Vagina (tissue), 2 donors: ENCODE measurements around the gene CAPN15. TPM values are rescaled to one million over a fixed set of nuclear protein-coding genes. Genes with fewer than 3 reads are reported as not detected.

Source experiments
- DNase-seq, 2 donors: peaks; one replicate each; pipeline ENCODE4 v3.0.0-alpha.2; 2017; ENCODE audit errors: extremely low spot score in 2 of 2
- H3K27ac ChIP-seq: fragments of 200-600 bp; sonication (generic); one replicate; pipeline ENCODE4 v1.5.1; 2019
- H3K27me3 ChIP-seq: fragments of 200-600 bp; sonication (generic); one replicate; pipeline ENCODE4 v1.5.1; 2019
- H3K36me3 ChIP-seq, 2 donors: fragments of 200-600 bp; sonication (generic); one replicate each; pipeline ENCODE4 v1.5.1; 2017 to 2019
- H3K4me1 ChIP-seq: fragments of 200-600 bp; sonication (generic); one replicate; pipeline ENCODE4 v1.5.1; 2019
- H3K4me3 ChIP-seq, 2 donors: fragments of 200-600 bp; sonication (generic); 1 replicate in 1 of 2; 2 replicates in 1 of 2; pipeline ENCODE4 v1.5.1; 2016 to 2019
- H3K9me3 ChIP-seq: fragments of 200-600 bp; sonication (generic); one replicate; pipeline ENCODE4 v1.5.1; 2019
- CTCF ChIP-seq, 3 experiments: fragments of 450-650 bp in 2 of 3; fragments of 200-600 bp in 1 of 3; sonication (generic) in 1 of 3; IDR thresholded peaks; one replicate each; pipeline ENCODE4 v1.5.1; 2017 to 2019; ENCODE audit warnings: antibody characterized with exemption in 3 of 3, mild to moderate bottlenecking in 2 of 3, moderate library complexity in 2 of 3
- POLR2A ChIP-seq, 2 donors: fragments of 450-650 bp; IDR thresholded peaks; one replicate each; pipeline ENCODE4 v1.6.1; 2017; ENCODE audit warnings: antibody characterized with exemption in 2 of 2, mild to moderate bottlenecking in 2 of 2, moderate library complexity in 2 of 2
- POLR2AphosphoS5 ChIP-seq, 2 donors: sonication (generic); formaldehyde crosslinking; IDR thresholded peaks; one replicate each; pipeline ENCODE4 v1.9.0; 2017; ENCODE audit warnings: antibody characterized with exemption in 2 of 2, mild to moderate bottlenecking in 2 of 2, low read depth in 1 of 2; ENCODE audit not compliant: insufficient read depth in 1 of 2
- intact Hi-C: fragments of 100-400 bp; cut with DNase I; formaldehyde crosslinking; loops from one replicate; pipeline ENCODE4 v1.15.1; 2023
- total RNA-seq: library from RNA; depleted of rRNA; stranded (reverse); fragments of >200 nt; gene quantifications from one replicate; pipeline ENCODE4 v1.2.3, GENCODE V29; 2016

The CAPN15 gene
- total RNA-seq, 1 donor from 2014 or later: 38.3 TPM

- intact Hi-C loops: no loop called here
- H3K9me3 ChIP-seq: no peaks in the 10 kb centered on the region
- TF ChIP-seq CTCF (IDR thresholded peaks at IDR 0.05) (no peak), POLR2A (IDR thresholded peaks at IDR 0.05) (no peak), POLR2AphosphoS5 (IDR thresholded peaks at IDR 0.05; ENCODE audit: insufficient read depth in 1 of 2, low read depth in 1 of 2) (no peak)
- peaks cover 0 to 20% of the 10 kb centered on the region in 2 donors for H3K36me3 ChIP-seq
- H3K27me3 ChIP-seq: no peaks in the 10 kb centered on the region
- no peak for DNase-seq
- peaks cover 4% of the 10 kb centered on the region for H3K4me1 ChIP-seq
- H3K4me3 ChIP-seq: no peak overlapping the region
- no peak overlapping the region for H3K27ac ChIP-seq
Measured at GRCh38 chr16:575354-576196, 48.1 kb downstream of the CAPN15 start.

- H3K4me1 ChIP-seq: no peaks in the 10 kb centered on the region
- no peaks in the 10 kb centered on the region for H3K27me3 ChIP-seq
- intact Hi-C loops: no loop called here
- H3K27ac ChIP-seq: no peak overlapping the region
- DNase-seq: no peak
- H3K9me3 ChIP-seq: no peaks in the 10 kb centered on the region
- no peak overlapping the region for H3K4me3 ChIP-seq
- TF ChIP-seq CTCF (IDR thresholded peaks at IDR 0.05): no peak
- TF ChIP-seq POLR2A (IDR thresholded peaks at IDR 0.05): no peak
- TF ChIP-seq POLR2AphosphoS5 (IDR thresholded peaks at IDR 0.05; ENCODE audit: insufficient read depth in 1 of 2, low read depth in 1 of 2): no peak
- peaks cover 0 to 20% of the 10 kb centered on the region in 2 donors for H3K36me3 ChIP-seq
Measured at GRCh38 chr16:576197-576822, 48.8 kb downstream of the CAPN15 start.

- no peak overlapping the region for H3K4me3 ChIP-seq
- no peak for DNase-seq
- peaks cover 0 to 20% of the 10 kb centered on the region in 2 donors for H3K36me3 ChIP-seq
Measured at GRCh38 chr16:576823-577201, 49.3 kb downstream of the CAPN15 start.

DNA sequence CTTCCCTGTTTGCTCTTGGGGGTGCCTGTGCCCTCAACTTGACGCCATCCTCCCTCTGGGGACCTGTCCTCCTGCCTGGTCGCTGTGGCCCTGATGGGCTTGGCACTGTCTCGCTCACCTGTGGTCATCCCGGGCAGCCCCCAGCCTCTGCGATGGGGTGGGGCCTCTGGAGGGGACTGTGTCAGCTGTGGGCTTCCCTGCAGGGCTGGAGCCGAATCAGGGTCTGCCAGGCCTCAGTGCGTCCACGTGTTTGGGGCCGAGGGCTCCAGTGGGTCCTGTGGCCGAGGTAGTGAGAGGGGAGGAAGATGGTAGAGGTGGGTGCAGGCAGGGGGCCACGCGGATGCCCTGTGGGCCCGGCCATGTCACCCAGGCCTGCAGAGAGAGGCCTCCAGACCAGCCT lies 50.3 kb downstream of the CAPN15 start:
- no peak for TF ChIP-seq CTCF (IDR thresholded peaks at IDR 0.05)
- no peak for TF ChIP-seq POLR2A (IDR thresholded peaks at IDR 0.05)
- no peak for TF ChIP-seq POLR2AphosphoS5 (IDR thresholded peaks at IDR 0.05; ENCODE audit: insufficient read depth in 1 of 2, low read depth in 1 of 2)
- intact Hi-C loops: no loop called here
- Histone ChIP-seq H3K27me3 (no peaks in the 10 kb centered on the region), H3K27ac (no peak overlapping the region), H3K9me3 (no peaks in the 10 kb centered on the region), H3K4me1 (no peaks in the 10 kb centered on the region), H3K36me3 (peaks cover 0 to 20% of the 10 kb centered on the region in 2 donors), H3K4me3 (no peak overlapping the region)
- no peak for DNase-seq

More at GRCh38 chr16:576823-577201, 49.3 kb downstream of the CAPN15 start:
- no peak overlapping the region for H3K27ac ChIP-seq
- no peaks in the 10 kb centered on the region for H3K27me3 ChIP-seq
- intact Hi-C loops: no loop called here
- no peaks in the 10 kb centered on the region for H3K4me1 ChIP-seq
- no peaks in the 10 kb centered on the region for H3K9me3 ChIP-seq
- TF ChIP-seq POLR2A (IDR thresholded peaks at IDR 0.05) (no peak), POLR2AphosphoS5 (IDR thresholded peaks at IDR 0.05; ENCODE audit: insufficient read depth in 1 of 2, low read depth in 1 of 2) (no peak), CTCF (IDR thresholded peaks at IDR 0.05) (no peak)
